Hepatocyte (in vitro differentiated cells): Measurements from ENCODE around the gene DYRK1B.

Experiments
- EZH2 ChIP-seq: fragments of 200-600 bp; sonication (generic); IDR thresholded peaks from 2 replicates; pipeline ENCODE4 v1.6.1; 2016; ENCODE audit warnings: antibody characterized with exemption, mild to moderate bottlenecking, borderline replicate concordance
- EZH2phosphoT487 ChIP-seq: fragments of 200-600 bp; sonication (generic); IDR thresholded peaks from one replicate; pipeline ENCODE4 v1.6.1; 2018; ENCODE audit warnings: antibody characterized with exemption, mild to moderate bottlenecking, low read depth, moderate library complexity; ENCODE audit not compliant: unreplicated experiment, severe bottlenecking
- TF ChIP-seq, protein P1 (sequence below): fragments of 200-600 bp; sonication (generic); IDR thresholded peaks from 2 replicates; pipeline ENCODE4 v1.5.1; 2016; ENCODE audit warnings: antibody characterized with exemption, mild to moderate bottlenecking; ENCODE audit not compliant: poor library complexity

DNA sequence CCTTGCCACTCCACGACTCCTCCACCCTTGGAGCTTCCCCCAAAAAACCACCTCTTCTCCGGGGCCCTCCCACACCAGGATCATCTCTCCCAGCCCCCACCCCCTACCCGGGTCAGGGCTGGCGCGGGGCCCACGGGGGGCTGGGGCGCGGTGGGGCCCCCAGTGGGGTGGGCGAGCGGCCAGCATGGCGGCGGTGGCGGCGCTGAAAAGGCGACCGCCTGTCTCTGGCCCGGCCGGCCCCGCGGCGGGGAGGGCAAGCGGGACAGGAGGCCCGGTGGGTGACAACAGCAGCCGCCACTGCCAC lies 850 bp downstream of the DYRK1B start:
- TF ChIP-seq, protein P1, sequence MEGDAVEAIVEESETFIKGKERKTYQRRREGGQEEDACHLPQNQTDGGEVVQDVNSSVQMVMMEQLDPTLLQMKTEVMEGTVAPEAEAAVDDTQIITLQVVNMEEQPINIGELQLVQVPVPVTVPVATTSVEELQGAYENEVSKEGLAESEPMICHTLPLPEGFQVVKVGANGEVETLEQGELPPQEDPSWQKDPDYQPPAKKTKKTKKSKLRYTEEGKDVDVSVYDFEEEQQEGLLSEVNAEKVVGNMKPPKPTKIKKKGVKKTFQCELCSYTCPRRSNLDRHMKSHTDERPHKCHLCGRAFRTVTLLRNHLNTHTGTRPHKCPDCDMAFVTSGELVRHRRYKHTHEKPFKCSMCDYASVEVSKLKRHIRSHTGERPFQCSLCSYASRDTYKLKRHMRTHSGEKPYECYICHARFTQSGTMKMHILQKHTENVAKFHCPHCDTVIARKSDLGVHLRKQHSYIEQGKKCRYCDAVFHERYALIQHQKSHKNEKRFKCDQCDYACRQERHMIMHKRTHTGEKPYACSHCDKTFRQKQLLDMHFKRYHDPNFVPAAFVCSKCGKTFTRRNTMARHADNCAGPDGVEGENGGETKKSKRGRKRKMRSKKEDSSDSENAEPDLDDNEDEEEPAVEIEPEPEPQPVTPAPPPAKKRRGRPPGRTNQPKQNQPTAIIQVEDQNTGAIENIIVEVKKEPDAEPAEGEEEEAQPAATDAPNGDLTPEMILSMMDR, result no peak
- TF ChIP-seq EZH2, result no peak
- TF ChIP-seq EZH2phosphoT487, result no peak
